HEK293 (cell line): ENCODE measurements around the gene WWOX.
"Not testable (repeated sequence)": the region's sequence is repeated elsewhere in the genome, so short reads cannot be mapped to it uniquely, and the experiment has no call there.

Experiments used
- CTCF ChIA-PET: fragments of 350-600 bp; formaldehyde crosslinking; extraction: SDS; loops from one replicate; lab custom pipeline; 2021; ENCODE audit warnings: antibody characterized with exemption; lab: Yijun Ruan, JAX
- POLR2A ChIA-PET: fragments of 300-600 bp; formaldehyde crosslinking; extraction: SDS; loops from one replicate; lab custom pipeline; 2020; ENCODE audit warnings: antibody characterized with exemption, inconsistent platforms; lab: Yijun Ruan, JAX
- H3K27ac ChIP-seq: fragments of 200-500 bp; sonication (Bioruptor generic); 2 replicates; pipeline ENCODE4 v1.5.1; 2014; ENCODE audit warnings: low read depth, low read length, control low read depth, inconsistent platforms; ENCODE audit errors: extremely low read depth
- H3K36me3 ChIP-seq, 2 experiments: fragments of 200-500 bp in 1 of 2; sonication (Bioruptor generic) in 1 of 2; 1 replicate in 1 of 2; 2 replicates in 1 of 2; pipeline ENCODE4 v1.5.1; 2014 to 2017; ENCODE audit warnings: inconsistent platforms in 2 of 2, low read length in 2 of 2; ENCODE audit not compliant: control insufficient read depth in 2 of 2, insufficient read depth in 1 of 2
- H3K4me1 ChIP-seq: fragments of 200-500 bp; sonication (Bioruptor generic); 2 replicates; pipeline ENCODE4 v1.5.1; 2014; ENCODE audit warnings: mild to moderate bottlenecking, low read length, inconsistent platforms; ENCODE audit not compliant: control insufficient read depth, insufficient read depth
- H3K4me3 ChIP-seq: 2 replicates; pipeline ENCODE4 v1.5.1; 2011; ENCODE audit warnings: low read depth, mild to moderate bottlenecking, control low read depth, low read length, moderate library complexity
- H3K9me3 ChIP-seq: fragments of 200-500 bp; sonication (Bioruptor generic); 2 replicates; pipeline ENCODE4 v1.5.1; 2014; ENCODE audit warnings: low read depth, low read length, inconsistent platforms; ENCODE audit not compliant: control insufficient read depth, insufficient read depth
- BCL11A ChIP-seq: fragments of 450-650 bp; formaldehyde crosslinking; IDR thresholded peaks from 2 replicates; pipeline ENCODE4 v1.5.1; 2016; ENCODE audit warnings: low read depth, missing biosample characterization, missing genetic modification characterization
- KLF10 ChIP-seq: fragments of 450-650 bp; IDR thresholded peaks from 2 replicates; pipeline ENCODE4 v1.5.1; 2018; ENCODE audit warnings: missing biosample characterization, mild to moderate bottlenecking, missing genetic modification characterization
- TCF7L2 ChIP-seq: IDR thresholded peaks from 2 replicates; pipeline ENCODE4 v1.6.1; 2011; ENCODE audit warnings: low read depth, mild to moderate bottlenecking, inconsistent platforms, low read length, moderate library complexity, borderline replicate concordance
- YY2 ChIP-seq: fragments of 450-650 bp; formaldehyde crosslinking; IDR thresholded peaks from 2 replicates; pipeline ENCODE4 v1.5.1; 2016; ENCODE audit warnings: missing biosample characterization, missing genetic modification characterization
- ZBTB11 ChIP-seq: fragments of 450-650 bp; formaldehyde crosslinking; conservative IDR thresholded peaks from 2 replicates; pipeline ENCODE4 v1.5.1; 2016; ENCODE audit warnings: low read depth, missing biosample characterization, missing genetic modification characterization
- ZNF10 ChIP-seq: fragments of 450-650 bp; formaldehyde crosslinking; IDR thresholded peaks from 2 replicates; pipeline ENCODE4 v1.5.1; 2017; ENCODE audit warnings: missing biosample characterization, missing genetic modification characterization
- ZNF146 ChIP-seq: fragments of 450-650 bp; formaldehyde crosslinking; IDR thresholded peaks from 2 replicates; pipeline ENCODE4 v1.5.1; 2016; ENCODE audit warnings: missing biosample characterization, missing genetic modification characterization
- ZNF169 ChIP-seq: fragments of 450-650 bp; formaldehyde crosslinking; IDR thresholded peaks from 2 replicates; pipeline ENCODE4 v1.5.1; 2016; ENCODE audit warnings: missing biosample characterization, missing genetic modification characterization
- ZNF19 ChIP-seq: fragments of 450-650 bp; formaldehyde crosslinking; IDR thresholded peaks from 2 replicates; pipeline ENCODE4; 2016; ENCODE audit warnings: missing biosample characterization, missing genetic modification characterization, low read depth
- ZNF2 ChIP-seq: fragments of 450-650 bp; formaldehyde crosslinking; IDR thresholded peaks from 2 replicates; pipeline ENCODE4 v1.5.1; 2016; ENCODE audit warnings: missing biosample characterization, missing genetic modification characterization
- ZNF202 ChIP-seq: fragments of 450-650 bp; formaldehyde crosslinking; IDR thresholded peaks from 2 replicates; pipeline ENCODE4 v1.5.1; 2016; ENCODE audit warnings: missing biosample characterization, missing genetic modification characterization, borderline replicate concordance
- ZNF26 ChIP-seq: fragments of 450-650 bp; formaldehyde crosslinking; IDR thresholded peaks from 2 replicates; pipeline ENCODE4 v1.5.1; 2016; ENCODE audit warnings: missing biosample characterization, missing genetic modification characterization
- ZNF274 ChIP-seq, 2 experiments: fragments of 200-500 bp in 1 of 2; fragments of 450-650 bp in 1 of 2; sonication (Bioruptor generic) in 1 of 2; formaldehyde crosslinking in 1 of 2; IDR thresholded peaks; 2 replicates each; pipeline versions ENCODE4 v1.5.1 to v1.6.1; 2014 to 2016; ENCODE audit warnings: borderline replicate concordance in 1 of 2, inconsistent platforms in 1 of 2, low read length in 1 of 2, missing biosample characterization in 1 of 2, missing genetic modification characterization in 1 of 2
- ZNF426 ChIP-seq: fragments of 450-650 bp; formaldehyde crosslinking; IDR thresholded peaks from 2 replicates; pipeline ENCODE4 v1.5.1; 2017; ENCODE audit warnings: missing biosample characterization, missing genetic modification characterization, mild to moderate bottlenecking, inconsistent platforms, moderate library complexity
- ZNF449 ChIP-seq: fragments of 450-650 bp; formaldehyde crosslinking; IDR thresholded peaks from 2 replicates; pipeline ENCODE4 v1.5.1; 2017; ENCODE audit warnings: missing biosample characterization, mild to moderate bottlenecking, missing genetic modification characterization, moderate library complexity
- ZNF580 ChIP-seq: fragments of 450-650 bp; formaldehyde crosslinking; IDR thresholded peaks from 2 replicates; pipeline ENCODE4 v1.5.1; 2016; ENCODE audit warnings: missing biosample characterization, missing genetic modification characterization
- ZNF629 ChIP-seq: fragments of 450-650 bp; formaldehyde crosslinking; IDR thresholded peaks from 2 replicates; pipeline ENCODE4 v1.5.1; 2017; ENCODE audit warnings: missing biosample characterization, missing genetic modification characterization
- ZNF837 ChIP-seq: fragments of 450-650 bp; formaldehyde crosslinking; IDR thresholded peaks from 2 replicates; pipeline ENCODE4 v1.5.1; 2016; ENCODE audit warnings: missing biosample characterization, missing genetic modification characterization
- ZSCAN16 ChIP-seq: fragments of 450-650 bp; formaldehyde crosslinking; IDR thresholded peaks from 2 replicates; pipeline ENCODE4 v1.5.1; 2016; ENCODE audit warnings: missing biosample characterization, missing genetic modification characterization
- ZXDB ChIP-seq: fragments of 450-650 bp; formaldehyde crosslinking; IDR thresholded peaks from 2 replicates; pipeline ENCODE4 v1.5.1; 2016; ENCODE audit warnings: missing biosample characterization, missing genetic modification characterization

WWOX gene

GRCh38 chr16:79218351-79218750 is 1118.9 kb downstream of the WWOX start (continued):
- TF ChIP-seq ZNF580 (tag by site-specific recombination) (no peak), ZNF26 (tag by site-specific recombination) (no peak), BCL11A (no peak), ZNF19 (tag by site-specific recombination) (no peak), ZNF169 (tag by site-specific recombination) (no peak), ZNF274 (IDR thresholded peaks at IDR 0.05; ENCODE audit: low read length) (no peak), ZNF274 (tag by site-specific recombination; IDR thresholded peaks at IDR 0.05; ENCODE audit: borderline replicate concordance) (no peak)

GRCh38 chr16:79225994-79226393 is 1126.5 kb downstream of the WWOX start:
- POLR2A ChIA-PET, H3K4me3 ChIP-seq, H3K36me3 ChIP-seq, H3K9me3 ChIP-seq, H3K4me1 ChIP-seq, H3K27ac ChIP-seq, CTCF ChIA-PET: not testable (repeated sequence)
- 0 out of 2 replicates have a peak, but pooled peaks have one; percentile 18 for TF ChIP-seq ZNF580 (tag by site-specific recombination)
- peak; percentile 74 for TF ChIP-seq ZNF146

GRCh38 chr16:79229361-79229760 is 1129.9 kb downstream of the WWOX start:
- Histone ChIP-seq H3K4me3 (no peak overlapping the region), H3K9me3 (no peaks in the 10 kb centered on the region), H3K4me1 (no peaks in the 10 kb centered on the region), H3K36me3 (no peaks in the 10 kb centered on the region), H3K27ac (no peak overlapping the region)
- no peak for TF ChIP-seq ZNF2 (tag by site-specific recombination)
- TF ChIP-seq ZNF426 (tag by site-specific recombination), result no peak
- no peak for TF ChIP-seq TCF7L2
- TF ChIP-seq ZNF837 (tag by site-specific recombination), result no peak
- TF ChIP-seq ZBTB11 (tag by site-specific recombination), result no peak
- no peak for TF ChIP-seq YY2
- TF ChIP-seq ZNF449 (tag by site-specific recombination), result no peak
- no peak for TF ChIP-seq ZNF629 (tag by site-specific recombination)
- no peak for TF ChIP-seq ZSCAN16 (tag by site-specific recombination)
- no peak for TF ChIP-seq ZNF10
- no peak for TF ChIP-seq ZXDB
- no peak for TF ChIP-seq KLF10
- no peak for TF ChIP-seq ZNF202 (tag by site-specific recombination)
- ChIA-PET CTCF (no interaction called here), POLR2A (no interaction called here)
